ENCODE results near the gene FHAD1.
A peak's percentile ranks its signal among the peaks of the same experiment; 100 is the strongest.

- TF ChIP-seq CTCF (IDR thresholded peaks at IDR 0.05) (no peak), EP300 (IDR thresholded peaks at IDR 0.05) (peak; percentile 16), POLR2AphosphoS5 (IDR thresholded peaks at IDR 0.05) (peak; percentile 13 to 24)
Measured at GRCh38 chr1:15370781-15371520, 123.9 kb downstream of the FHAD1 start.

All from esophagus muscularis mucosa (tissue), 4 donors.